GM23248 (cell line): ENCODE results near the gene SLC1A7. TPM values are rescaled to one million over a fixed set of nuclear protein-coding genes. Genes with fewer than 3 reads are reported as not detected.

Source experiments
- DNase-seq: peaks from one replicate; pipeline ENCODE4 v3.0.0-alpha.2; 2015
- H2AFZ ChIP-seq: fragments of 200-600 bp; sonication (generic); 2 replicates; pipeline ENCODE4 v1.6.1; 2016; ENCODE audit warnings: antibody characterized with exemption
- H3F3A ChIP-seq: fragments of 200-600 bp; sonication (generic); 2 replicates; pipeline ENCODE4 v1.6.1; 2016; ENCODE audit warnings: mild to moderate bottlenecking, antibody characterized with exemption, mixed run types; ENCODE audit not compliant: insufficient read depth
- H3K27ac ChIP-seq: fragments of 200-600 bp; sonication (generic); 2 replicates; pipeline ENCODE4 v1.5.1; 2016; ENCODE audit warnings: mild to moderate bottlenecking
- H3K27me3 ChIP-seq: fragments of 200-600 bp; sonication (generic); replicated peaks from 2 replicates; pipeline ENCODE4 v1.6.1; 2016; ENCODE audit warnings: mild to moderate bottlenecking; ENCODE audit not compliant: insufficient read depth
- H3K36me3 ChIP-seq: fragments of 200-600 bp; sonication (generic); 2 replicates; pipeline ENCODE4 v1.6.1; 2016; ENCODE audit warnings: low read depth, mild to moderate bottlenecking
- H3K4me1 ChIP-seq: fragments of 200-600 bp; sonication (generic); 2 replicates; pipeline ENCODE4 v1.6.1; 2016; ENCODE audit warnings: mild to moderate bottlenecking; ENCODE audit not compliant: insufficient read depth
- H3K4me2 ChIP-seq: fragments of 200-600 bp; sonication (generic); one replicate; pipeline ENCODE4 v1.6.1; 2016; ENCODE audit warnings: mild to moderate bottlenecking; ENCODE audit not compliant: unreplicated experiment
- H3K4me3 ChIP-seq: fragments of 200-600 bp; sonication (generic); 2 replicates; pipeline ENCODE4 v1.5.1; 2016; ENCODE audit warnings: mild to moderate bottlenecking
- H3K79me2 ChIP-seq: fragments of 200-600 bp; sonication (generic); 2 replicates; pipeline ENCODE4 v1.6.1; 2016; ENCODE audit warnings: mild to moderate bottlenecking; ENCODE audit not compliant: insufficient read depth
- H3K9ac ChIP-seq: fragments of 200-600 bp; sonication (generic); 2 replicates; pipeline ENCODE4 v1.6.1; 2016; ENCODE audit warnings: mild to moderate bottlenecking
- H3K9me2 ChIP-seq: fragments of 200-600 bp; sonication (generic); 2 replicates; pipeline ENCODE4 v1.6.1; 2016; ENCODE audit warnings: mixed run types, mild to moderate bottlenecking, moderate library complexity; ENCODE audit not compliant: insufficient read depth
- H3K9me3 ChIP-seq: fragments of 200-600 bp; sonication (generic); one replicate; pipeline ENCODE4 v1.6.1; 2017; ENCODE audit warnings: low read depth
- H4K20me1 ChIP-seq: fragments of 200-600 bp; sonication (generic); 2 replicates; pipeline ENCODE4 v1.6.0; 2016; ENCODE audit not compliant: insufficient read depth
- EZH2 ChIP-seq: fragments of 200-600 bp; sonication (generic); IDR thresholded peaks from 2 replicates; pipeline ENCODE4 v1.6.1; 2018; ENCODE audit warnings: antibody characterized with exemption, mild to moderate bottlenecking; ENCODE audit not compliant: insufficient read depth, poor library complexity, severe bottlenecking
- EZH2phosphoT487 ChIP-seq: fragments of 200-600 bp; sonication (generic); IDR thresholded peaks from 2 replicates; pipeline ENCODE4 v1.6.1; 2018; ENCODE audit warnings: antibody characterized with exemption, moderate library complexity, mild to moderate bottlenecking, low read depth; ENCODE audit not compliant: insufficient read depth
- WGBS, 2 experiments: methylation state at CpG; one replicate each; pipeline ENCODE4 v1.1.6; 2015 to 2017; ENCODE audit warnings: low lambda C conversion rate in 2 of 2, low coverage in 1 of 2; ENCODE audit errors: missing lambda C conversion rate in 2 of 2; 5-methylcytosine and 5-hydroxymethylcytosine counted together
- in situ Hi-C: fragments of 300-500 bp; cut with MboI; formaldehyde crosslinking; loops from 2 replicates; pipeline ENCODE4 v1.15.0; 2020
- polyA plus RNA-seq: library from polyadenylated mRNA; unstranded; fragments of >200 nt; fragmentation: Nextera tagmentation; extraction: Ambion mirVana; gene quantifications from 2 replicates; pipeline ENCODE4 v1.2.1, GENCODE V29; 2016
- total RNA-seq: library from RNA; depleted of rRNA; stranded (reverse); fragments of >200 nt; shearing (Covaris generic); gene quantifications from 2 replicates; pipeline ENCODE4 v1.2.3, GENCODE V29; 2014

The SLC1A7 gene
- total and polyA plus RNA-seq, 2 experiments from 2014 or later = 0.51 TPM; not detected in 1

DNA sequence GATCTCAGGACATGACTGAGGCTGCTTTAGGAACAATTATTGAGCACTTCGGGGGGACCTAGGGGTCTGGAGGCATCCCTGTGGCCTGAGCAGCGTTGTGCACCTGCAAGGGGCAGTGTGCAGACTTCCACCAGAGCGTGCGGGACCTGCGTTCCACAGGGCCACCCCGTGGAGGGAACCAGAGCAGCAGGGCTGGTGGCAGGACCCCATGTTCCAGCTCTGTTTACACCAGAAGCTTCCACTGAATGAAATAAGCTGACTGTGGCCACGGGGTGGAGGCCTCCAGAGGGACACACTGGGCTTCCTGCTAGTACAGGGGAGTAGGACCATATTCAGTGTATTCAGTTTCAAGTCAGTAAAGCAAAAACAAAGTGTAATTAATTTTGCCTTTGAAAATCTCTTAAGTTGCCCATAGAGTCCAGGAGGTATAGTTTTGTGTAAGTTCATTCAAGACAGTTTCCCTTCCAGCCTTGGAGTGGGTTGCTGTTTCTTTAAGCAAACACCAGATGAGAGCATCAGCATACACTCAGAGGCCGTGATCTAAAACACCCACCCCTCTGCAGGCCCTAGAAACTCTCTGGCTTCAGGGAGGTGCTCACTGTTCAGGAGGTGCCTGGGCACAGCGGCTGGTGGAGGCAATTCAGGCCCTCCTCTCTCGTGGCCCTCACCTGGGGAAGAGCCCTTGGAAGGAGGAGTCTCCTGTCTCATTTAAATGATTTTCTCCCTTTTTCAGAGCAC, 16.6 kb downstream of the SLC1A7 start:
- Histone ChIP-seq H3K27ac (peak overlapping the region; percentile 98; the same call in 1 of the 2 replicates), H2AFZ (peak overlapping the region; percentile 37; the same call in 1 of the 2 replicates), H3K9me3 (no peaks in the 10 kb centered on the region), H3K36me3 (no peaks in the 10 kb centered on the region), H3K4me2 (no peak overlapping the region), H3F3A (peaks cover 10% of the 10 kb centered on the region; the same call in 1 of the 2 replicates), H3K4me3 (no peak overlapping the region), H4K20me1 (no peaks in the 10 kb centered on the region), H3K9me2 (no peaks in the 10 kb centered on the region), H3K9ac (0 out of 2 replicates have a peak overlapping the region, but pooled peaks have one; percentile 30), H3K4me1 (peaks cover 44% of the 10 kb centered on the region), H3K27me3 (no peaks in the 10 kb centered on the region), H3K79me2 (no peaks in the 10 kb centered on the region)
- WGBS, 2 experiments = 59 to 64% methylated on average over 8 to 10 of the region's 10 CpGs
- DNase-seq = no peak
- in situ Hi-C loops = no loop called here
- TF ChIP-seq EZH2 = no peak
- TF ChIP-seq EZH2phosphoT487 = no peak

DNA sequence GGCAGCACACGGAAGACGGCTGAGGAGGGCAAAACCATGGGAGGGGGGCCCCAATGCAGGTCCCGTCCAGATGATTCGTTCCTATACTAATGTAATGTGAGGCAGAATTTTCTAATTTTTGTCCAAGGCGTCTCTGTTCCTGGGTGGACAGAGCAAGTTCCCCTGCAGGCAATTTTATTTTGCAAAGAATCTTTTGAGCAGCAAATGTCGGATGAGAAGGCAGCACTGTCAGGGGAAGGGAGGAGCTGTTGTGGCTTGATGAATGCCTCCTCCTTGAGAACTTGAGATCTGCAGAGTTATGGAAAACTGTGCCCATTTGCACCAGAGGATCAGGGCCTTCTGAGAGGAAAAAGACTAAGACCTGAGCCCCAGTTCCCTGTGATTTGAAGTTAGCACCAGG, 17.3 kb downstream of the SLC1A7 start:
- 49 to 66% methylated on average over 6 of the region's 6 CpGs for WGBS, 2 experiments
- no peak for DNase-seq
- Histone ChIP-seq H2AFZ (no peak overlapping the region), H3K9me3 (no peaks in the 10 kb centered on the region), H3K79me2 (no peaks in the 10 kb centered on the region), H3F3A (peaks cover 10% of the 10 kb centered on the region; the same call in 1 of the 2 replicates), H3K27me3 (no peaks in the 10 kb centered on the region), H3K9me2 (no peaks in the 10 kb centered on the region), H3K27ac (peak overlapping the region; percentile 98), H3K4me3 (no peak overlapping the region), H4K20me1 (no peaks in the 10 kb centered on the region), H3K36me3 (no peaks in the 10 kb centered on the region), H3K4me1 (peaks cover 44% of the 10 kb centered on the region), H3K9ac (0 out of 2 replicates have a peak overlapping the region, but pooled peaks have one; percentile 84), H3K4me2 (no peak overlapping the region)
- in situ Hi-C loops = no loop called here
- TF ChIP-seq EZH2 = no peak
- TF ChIP-seq EZH2phosphoT487 = no peak

DNA sequence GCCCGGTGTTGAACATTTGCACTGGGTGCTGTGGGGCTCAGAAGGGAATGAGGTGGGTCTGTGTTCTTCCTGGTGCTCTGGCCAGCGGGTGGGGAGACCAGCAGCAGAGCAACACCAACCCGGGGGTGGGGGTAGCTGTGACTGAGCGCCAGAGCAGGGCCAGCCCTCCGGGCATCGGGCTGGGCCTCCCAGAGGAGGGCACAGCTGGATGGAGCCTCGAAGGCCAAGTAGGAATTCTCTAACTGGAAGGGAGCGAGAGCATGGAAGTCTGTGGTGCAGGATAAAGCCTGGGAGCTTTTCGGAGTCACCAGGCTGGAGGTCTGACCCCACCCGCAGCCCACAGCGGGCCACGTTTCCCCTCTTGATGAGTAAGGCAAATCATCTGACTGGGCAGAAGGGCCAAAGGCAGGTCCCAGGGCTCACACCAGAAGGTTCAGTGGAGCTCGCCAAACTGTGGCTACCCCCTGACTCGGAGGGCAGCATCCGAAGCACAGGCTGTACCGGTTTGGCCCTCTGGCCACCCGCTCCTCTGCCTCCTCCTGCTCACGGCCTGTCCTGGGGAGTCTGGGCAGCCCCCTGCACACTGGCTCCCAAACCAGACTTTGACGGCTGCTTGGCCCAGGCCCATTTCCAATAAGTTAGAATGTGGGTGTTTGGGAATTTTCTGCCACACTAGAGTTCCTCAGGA, 18.8 kb downstream of the SLC1A7 start:
- Histone ChIP-seq H3K9me3 (no peaks in the 10 kb centered on the region), H3K36me3 (no peaks in the 10 kb centered on the region), H3K9me2 (no peaks in the 10 kb centered on the region), H3K27ac (peak overlapping the region; percentile 98), H3K27me3 (no peaks in the 10 kb centered on the region), H2AFZ (peak overlapping the region; percentile 48), H3K9ac (peak overlapping the region; percentile 84), H3K4me3 (no peak overlapping the region), H3K4me1 (peaks cover 44% of the 10 kb centered on the region), H4K20me1 (no peaks in the 10 kb centered on the region), H3F3A (peaks cover 10% of the 10 kb centered on the region; the same call in 1 of the 2 replicates), H3K79me2 (no peaks in the 10 kb centered on the region), H3K4me2 (peak overlapping the region; percentile 32)
- in situ Hi-C loops = no loop called here
- 9 to 13% methylated on average over 18 to 19 of the region's 19 CpGs for WGBS, 2 experiments
- peak; percentile 93 for DNase-seq
- no peak for TF ChIP-seq EZH2phosphoT487
- no peak for TF ChIP-seq EZH2

DNA sequence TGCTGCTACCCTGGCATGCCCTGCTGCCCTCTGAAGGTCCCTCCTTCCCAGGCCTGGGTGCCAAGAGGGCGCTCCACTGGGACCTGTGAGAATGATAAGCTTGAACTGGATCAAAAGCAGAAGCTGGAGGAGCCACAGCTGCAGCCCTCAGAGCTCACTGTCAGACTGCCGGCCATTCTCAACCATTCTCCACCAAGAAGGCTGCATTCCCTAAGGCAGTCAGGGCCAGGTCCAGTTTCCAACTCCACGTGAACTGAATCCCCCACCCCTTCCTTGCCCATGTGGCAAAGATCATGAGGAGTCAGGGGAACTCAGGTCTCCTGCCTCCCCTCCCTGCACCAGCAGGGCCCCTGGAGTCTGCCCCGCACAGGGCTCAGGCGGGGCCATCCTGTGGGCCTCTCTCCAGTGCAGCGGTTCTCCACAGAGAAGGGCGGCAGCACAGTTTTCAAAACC, 19.5 kb downstream of the SLC1A7 start:
- H3K9me3 ChIP-seq = no peaks in the 10 kb centered on the region
- no peak for TF ChIP-seq EZH2
- no peak for TF ChIP-seq EZH2phosphoT487
- H3K4me2 ChIP-seq = peak overlapping the region; percentile 22
- H3K4me3 ChIP-seq = no peak overlapping the region
- peak overlapping the region; percentile 48 for H2AFZ ChIP-seq
- H3K4me1 ChIP-seq = peaks cover 44% of the 10 kb centered on the region
- peak; percentile 52 for DNase-seq
- H3K79me2 ChIP-seq = no peaks in the 10 kb centered on the region
- H3K9ac ChIP-seq = peak overlapping the region; percentile 84
- peaks cover 10% of the 10 kb centered on the region; the same call in 1 of the 2 replicates for H3F3A ChIP-seq
- H3K9me2 ChIP-seq = no peaks in the 10 kb centered on the region
- 19% methylated on average over 7 of the region's 7 CpGs for WGBS, 2 experiments
- peak overlapping the region; percentile 98 for H3K27ac ChIP-seq
- H4K20me1 ChIP-seq = no peaks in the 10 kb centered on the region
- in situ Hi-C loops = no loop called here
- no peaks in the 10 kb centered on the region for H3K36me3 ChIP-seq
- H3K27me3 ChIP-seq = no peaks in the 10 kb centered on the region
